Mesodermal cell (in vitro differentiated cells): ENCODE measurements around the gene SLC25A36.
"Not testable (repeated sequence)": the region's sequence is repeated elsewhere in the genome, so short reads cannot be mapped to it uniquely, and the experiment has no call there.

Source experiments
- H3K27ac ChIP-seq: 2 replicates; pipeline ENCODE4 v1.7.0; 2013; ENCODE audit warnings: mild to moderate bottlenecking, low read depth, low read length, moderate library complexity; ENCODE audit not compliant: severe bottlenecking
- H3K36me3 ChIP-seq: 2 replicates; pipeline ENCODE4 v1.7.1; 2013; ENCODE audit warnings: mild to moderate bottlenecking, low read length, moderate library complexity; ENCODE audit not compliant: control insufficient read depth, insufficient read depth
- H3K4me1 ChIP-seq: one replicate; pipeline ENCODE4 v1.7.1; 2013; ENCODE audit warnings: mild to moderate bottlenecking, low read length; ENCODE audit not compliant: insufficient read depth, control insufficient read depth, poor library complexity, severe bottlenecking
- H3K4me3 ChIP-seq: 2 replicates; pipeline ENCODE4 v1.7.0; 2013; ENCODE audit warnings: low read length, control low read depth, mild to moderate bottlenecking; ENCODE audit not compliant: insufficient read depth, poor library complexity, severe bottlenecking; ENCODE audit errors: extremely low read depth
- H3K9me3 ChIP-seq: 2 replicates; pipeline ENCODE4 v1.7.1; 2013; ENCODE audit warnings: mild to moderate bottlenecking, low read length, moderate library complexity; ENCODE audit not compliant: control insufficient read depth
- WGBS, 2 experiments: methylation state at CpG; one replicate each; pipeline ENCODE4 v1.1.5; 2013; ENCODE audit warnings: missing lambda C conversion rate in 2 of 2; ENCODE audit not compliant: insufficient coverage in 2 of 2; 5-methylcytosine and 5-hydroxymethylcytosine counted together

Gene SLC25A36

DNA sequence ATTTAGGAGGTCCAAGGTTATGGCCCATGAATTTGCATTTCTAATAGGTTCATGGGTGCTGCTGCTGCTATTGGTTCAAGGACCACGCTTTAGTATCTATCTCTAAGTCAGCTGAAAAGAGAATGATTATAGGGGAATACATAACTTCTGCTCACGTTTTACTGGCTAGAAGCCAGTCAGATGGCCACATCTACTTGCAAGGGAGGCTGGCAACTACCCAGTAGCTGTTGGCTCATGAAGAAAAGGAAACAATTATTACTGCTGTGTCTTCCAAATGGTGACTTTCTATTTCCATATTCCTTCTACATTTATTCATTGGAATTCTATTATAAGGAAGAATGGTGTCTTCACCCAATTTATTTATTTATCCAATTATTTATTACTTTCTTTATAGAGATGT, 54.2 kb downstream of the SLC25A36 start:
- 69 to 80% methylated on average over 2 of the region's 2 CpGs for WGBS, 2 experiments
- no peaks in the 10 kb centered on the region for H3K9me3 ChIP-seq
- H3K4me3 ChIP-seq, result no peak overlapping the region
- no peaks in the 10 kb centered on the region for H3K4me1 ChIP-seq
- no peak overlapping the region for H3K27ac ChIP-seq
- no peaks in the 10 kb centered on the region for H3K36me3 ChIP-seq

DNA sequence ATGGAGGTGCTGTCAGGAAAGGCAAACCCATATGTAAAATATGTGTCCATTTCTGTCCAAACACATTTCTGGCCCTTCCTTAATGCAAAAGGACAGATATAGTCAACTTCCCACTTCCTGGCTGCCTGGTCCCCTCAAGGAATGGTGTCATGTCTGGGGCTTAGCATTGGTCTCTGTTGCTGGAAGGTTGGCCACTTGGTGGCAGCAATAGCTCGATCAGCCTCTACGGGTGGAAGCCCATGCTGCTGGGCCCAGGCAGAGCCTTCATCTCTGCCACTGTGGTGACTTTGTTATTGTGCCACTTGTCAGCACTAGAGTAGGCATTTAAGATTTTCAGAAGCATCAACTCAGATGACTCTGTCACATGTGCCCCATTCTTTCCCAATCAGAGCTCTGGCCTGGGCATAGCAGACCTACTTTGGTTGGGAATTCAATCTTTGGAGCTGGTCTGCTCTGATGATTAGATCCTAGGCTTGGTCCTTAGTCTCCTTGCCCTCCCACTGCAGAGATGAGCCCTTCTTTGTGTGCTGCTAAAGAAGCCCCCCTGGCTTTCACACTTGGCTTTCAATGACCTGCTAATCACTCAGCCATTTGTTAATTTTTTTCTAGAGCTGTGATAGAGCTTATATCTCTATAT, 58.5 kb downstream of the SLC25A36 start:
- 0% methylated on average over 2 of the region's 2 CpGs; no CpG with 5 or more reads in 1 of the 2 experiments for WGBS, 2 experiments
- Histone ChIP-seq H3K27ac (no peak overlapping the region), H3K4me3 (no peak overlapping the region), H3K36me3 (no peaks in the 10 kb centered on the region), H3K9me3 (no peaks in the 10 kb centered on the region), H3K4me1 (no peaks in the 10 kb centered on the region)

DNA sequence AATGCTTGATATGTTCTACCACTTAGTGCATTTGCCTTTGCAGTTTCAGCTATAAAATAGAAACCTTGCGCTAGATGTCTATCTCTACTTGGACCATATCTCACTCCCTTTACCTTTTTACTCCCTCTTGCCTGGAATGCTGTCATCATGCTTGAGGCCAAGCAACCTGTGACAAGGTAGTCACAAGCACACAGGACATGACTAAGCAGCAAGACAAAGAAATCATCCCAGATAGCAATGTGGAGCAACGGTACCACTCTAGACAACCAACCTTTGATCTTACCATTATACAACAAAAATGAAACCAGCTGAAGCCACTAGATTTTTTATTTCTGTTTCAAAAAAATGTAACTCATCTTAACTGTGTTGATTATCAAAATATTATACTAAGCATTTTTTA, 59.0 kb downstream of the SLC25A36 start:
- no peaks in the 10 kb centered on the region for H3K4me1 ChIP-seq
- no peak overlapping the region for H3K4me3 ChIP-seq
- no peaks in the 10 kb centered on the region for H3K9me3 ChIP-seq
- no peaks in the 10 kb centered on the region for H3K36me3 ChIP-seq
- no peak overlapping the region for H3K27ac ChIP-seq
- 100% methylated on average over 1 of the region's 2 CpGs for WGBS, 2 experiments

DNA sequence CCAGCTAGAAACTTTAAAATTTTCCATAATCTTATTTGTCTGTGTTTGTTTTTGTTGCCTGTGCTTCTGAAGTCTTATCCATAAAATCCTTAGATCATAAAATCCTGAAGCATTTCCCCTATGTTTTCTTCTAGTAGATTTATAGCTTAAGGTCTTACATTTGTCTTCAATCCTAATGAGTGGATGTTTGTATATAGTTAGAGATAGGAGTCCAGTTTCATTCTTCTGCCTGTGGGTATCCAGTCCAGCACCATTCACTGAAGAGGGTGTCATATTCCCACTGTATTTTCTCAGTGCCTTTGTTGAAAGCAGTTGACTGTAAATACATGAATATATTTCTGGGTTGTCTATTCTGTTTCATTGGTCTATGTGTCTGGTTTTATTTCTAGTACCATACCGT, 64.7 kb downstream of the SLC25A36 start:
- 100% methylated on average over 1 of the region's 1 CpG; no CpG with 5 or more reads in 1 of the 2 experiments for WGBS, 2 experiments
- H3K27ac ChIP-seq, result no peak overlapping the region
- no peaks in the 10 kb centered on the region for H3K36me3 ChIP-seq
- no peaks in the 10 kb centered on the region for H3K4me1 ChIP-seq
- no peak overlapping the region for H3K4me3 ChIP-seq
- H3K9me3 ChIP-seq, result no peaks in the 10 kb centered on the region

DNA sequence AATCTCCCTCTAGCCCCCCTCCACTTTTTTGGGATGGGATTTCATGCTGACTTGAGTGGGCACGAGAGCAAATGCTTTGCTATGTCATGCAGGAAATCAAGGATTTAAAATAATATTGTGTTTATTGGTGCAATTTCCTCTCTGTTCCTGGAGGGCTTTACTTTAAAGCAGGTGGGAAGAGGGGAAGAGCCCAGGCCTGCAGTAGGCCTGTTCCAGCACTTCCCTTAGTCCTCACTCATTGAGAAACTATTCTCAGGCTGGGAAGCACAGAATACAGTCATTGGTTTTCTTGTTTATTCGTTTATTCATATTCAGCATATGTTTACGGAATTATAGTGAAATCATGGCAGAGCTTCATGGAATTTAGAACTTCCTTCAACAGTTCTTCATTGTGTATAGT, 67.9 kb downstream of the SLC25A36 start:
- no peaks in the 10 kb centered on the region for H3K4me1 ChIP-seq
- WGBS, 2 experiments, result 100% methylated on average over 2 of the region's 3 CpGs; no CpG with 5 or more reads in 1 of the 2 experiments

DNA sequence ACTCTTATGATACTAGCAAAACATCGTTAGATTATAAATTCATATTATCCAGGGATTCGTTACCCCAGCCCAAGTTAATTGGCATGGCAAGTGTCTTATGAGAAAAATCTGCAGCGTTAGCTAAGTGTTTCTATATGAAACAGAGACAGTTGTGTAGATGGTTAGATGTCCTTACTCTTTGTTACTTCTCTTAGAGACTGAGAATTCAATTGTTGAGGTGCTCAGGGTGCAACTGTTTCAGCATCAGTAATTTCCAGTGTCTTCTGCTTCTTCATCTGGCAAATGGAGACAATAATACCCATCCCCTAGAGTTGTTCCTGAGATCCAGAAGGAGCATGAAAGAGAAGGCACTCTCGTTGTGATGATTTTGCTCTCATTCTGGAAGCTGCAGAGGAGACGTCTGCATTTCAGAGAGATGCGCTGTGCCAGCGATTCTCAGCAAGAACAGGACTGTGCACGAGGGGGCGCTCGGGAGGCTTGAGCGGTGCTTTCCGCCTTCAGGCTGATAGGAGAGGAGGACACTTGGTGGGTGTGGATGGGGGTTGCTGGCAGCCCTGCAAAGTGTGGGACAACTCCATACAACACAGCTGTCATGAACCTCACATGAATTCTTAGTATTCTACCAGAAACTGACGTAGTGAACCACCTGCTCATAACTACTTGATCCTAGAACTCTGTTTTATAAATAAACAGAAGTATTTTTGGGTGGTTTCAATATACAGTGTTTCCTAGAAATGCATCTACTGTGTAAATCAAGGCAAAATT, 69.8 kb downstream of the SLC25A36 start:
- no peak overlapping the region for H3K4me3 ChIP-seq
- no peaks in the 10 kb centered on the region for H3K9me3 ChIP-seq
- H3K36me3 ChIP-seq, result no peaks in the 10 kb centered on the region
- H3K27ac ChIP-seq, result no peak overlapping the region
- no peaks in the 10 kb centered on the region for H3K4me1 ChIP-seq
- 5 to 36% methylated on average over 6 to 7 of the region's 13 CpGs for WGBS, 2 experiments

More for the DNA sequence above, 67.9 kb downstream of the SLC25A36 start:
- no peaks in the 10 kb centered on the region for H3K9me3 ChIP-seq
- H3K27ac ChIP-seq, result no peak overlapping the region
- H3K36me3 ChIP-seq, result no peaks in the 10 kb centered on the region
- H3K4me3 ChIP-seq, result no peak overlapping the region

DNA sequence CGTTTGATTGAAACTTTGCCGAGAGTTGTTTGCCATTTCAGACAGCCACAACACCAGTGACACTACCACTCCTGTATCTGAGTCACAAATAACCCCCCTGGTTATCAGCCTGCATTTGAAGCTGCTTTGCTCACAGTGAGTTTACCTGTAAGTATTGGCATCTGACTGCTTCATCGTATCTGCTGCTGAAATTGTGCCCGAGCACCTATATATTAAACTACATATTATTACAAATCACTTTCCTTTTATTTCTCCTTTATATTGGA, 70.3 kb downstream of the SLC25A36 start:
- Histone ChIP-seq H3K27ac (no peak overlapping the region), H3K4me3 (no peak overlapping the region), H3K4me1 (no peaks in the 10 kb centered on the region), H3K36me3 (no peaks in the 10 kb centered on the region), H3K9me3 (no peaks in the 10 kb centered on the region)
- WGBS, 2 experiments, result 64% methylated on average over 2 of the region's 4 CpGs; no CpG with 5 or more reads in 1 of the 2 experiments

DNA sequence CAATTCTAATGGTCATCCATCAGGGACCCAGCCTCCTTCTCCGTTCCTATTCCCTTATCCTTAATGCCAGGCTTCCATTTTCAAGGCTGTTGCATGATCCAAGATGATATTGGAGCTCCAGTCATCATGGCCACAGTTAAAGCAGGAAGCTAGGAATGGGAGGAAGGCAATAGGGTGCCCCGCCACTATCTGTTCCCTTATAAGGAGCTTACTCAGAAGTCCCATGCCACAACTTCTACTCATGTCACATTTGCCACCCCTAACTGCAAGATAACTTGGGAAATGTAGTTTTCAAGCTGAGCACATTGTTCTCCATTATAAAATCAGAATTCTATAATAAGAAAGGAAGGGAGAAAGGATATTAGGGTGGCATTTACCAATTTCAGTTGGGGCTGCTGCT, 70.9 kb downstream of the SLC25A36 start:
- Histone ChIP-seq H3K27ac (no peak overlapping the region), H3K36me3 (no peaks in the 10 kb centered on the region), H3K4me1 (no peaks in the 10 kb centered on the region), H3K4me3 (no peak overlapping the region), H3K9me3 (no peaks in the 10 kb centered on the region)
- 100% methylated on average over 1 of the region's 2 CpGs; no CpG with 5 or more reads in 1 of the 2 experiments for WGBS, 2 experiments

DNA sequence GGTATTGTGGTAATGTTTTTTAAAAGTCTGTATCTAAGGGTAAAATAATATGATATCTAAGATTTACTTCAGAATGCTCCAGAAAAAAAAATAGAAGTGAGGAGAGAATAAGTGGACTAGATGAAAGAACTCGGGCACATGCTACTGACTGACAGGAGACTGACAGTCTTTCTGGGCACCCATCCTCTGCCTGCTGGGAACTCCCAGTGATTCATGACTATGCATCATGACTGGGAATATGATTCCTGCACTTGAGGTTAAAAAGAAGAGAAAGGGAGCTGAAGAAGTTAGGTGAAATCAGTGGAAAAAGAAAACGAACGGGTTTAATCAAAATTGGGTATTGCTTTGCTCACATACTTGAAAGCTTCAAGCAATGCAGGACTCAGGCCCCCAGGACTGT, 73.8 kb downstream of the SLC25A36 start:
- H3K27ac ChIP-seq, result no peak overlapping the region

DNA sequence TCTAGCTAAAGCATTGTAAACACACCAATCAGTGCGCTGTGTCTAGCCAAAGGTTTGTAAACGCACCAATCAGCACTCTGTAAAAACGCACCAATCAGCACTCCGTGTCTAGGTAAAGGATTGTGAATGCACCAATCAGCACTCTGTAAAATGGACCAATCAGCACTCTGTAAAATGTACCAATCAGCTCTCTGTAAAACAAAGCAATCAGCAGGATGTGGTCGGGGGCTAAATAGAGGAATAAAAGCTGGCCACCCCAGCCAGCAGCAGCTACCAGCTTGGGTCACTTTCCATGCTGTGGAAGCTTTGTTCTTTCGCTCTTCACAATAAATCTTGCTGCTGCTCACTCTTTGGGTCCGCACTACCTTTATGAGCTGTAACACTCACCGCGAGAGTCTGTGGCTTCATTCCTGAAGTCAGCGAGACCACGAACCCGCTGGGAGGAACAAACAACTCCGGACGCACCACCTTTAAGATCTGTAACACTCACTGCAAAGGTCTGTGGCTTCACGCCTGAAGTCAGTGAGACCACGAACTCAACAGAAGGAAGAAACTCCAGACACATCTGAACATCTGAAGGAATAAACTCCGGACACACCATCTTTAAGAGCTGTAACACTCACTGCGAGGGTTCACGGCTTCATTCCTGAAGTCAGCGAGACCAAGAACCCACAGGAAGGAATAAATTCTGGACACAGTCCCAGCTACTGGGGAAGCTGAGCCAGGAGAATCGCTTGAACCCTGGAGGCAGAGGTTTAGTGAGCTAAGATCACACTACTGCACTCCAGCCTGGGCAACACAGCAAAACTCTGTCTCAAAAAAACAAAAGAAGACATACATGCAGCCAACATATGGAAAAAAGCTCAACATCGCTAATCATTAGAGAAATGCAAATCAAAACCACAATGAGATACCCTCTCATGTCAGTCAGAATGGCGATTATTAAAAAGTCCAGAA, 76.0 kb downstream of the SLC25A36 start:
- not testable (repeated sequence) for H3K4me3 ChIP-seq, H3K9me3 ChIP-seq, H3K36me3 ChIP-seq, H3K27ac ChIP-seq, H3K4me1 ChIP-seq
- WGBS, 2 experiments, result 91 to 97% methylated on average over 13 to 16 of the region's 23 CpGs

More for the DNA sequence above, 73.8 kb downstream of the SLC25A36 start:
- Histone ChIP-seq H3K4me1 (peaks cover 2% of the 10 kb centered on the region), H3K9me3 (no peaks in the 10 kb centered on the region), H3K36me3 (no peaks in the 10 kb centered on the region), H3K4me3 (no peak overlapping the region)
- 79 to 86% methylated on average over 1 to 3 of the region's 3 CpGs for WGBS, 2 experiments
